GM21825 (cell line): ENCODE results near the gene CD44.
"Not testable (repeated sequence)": the region's sequence is repeated elsewhere in the genome, so short reads cannot be mapped to it uniquely, and the experiment has no call there.

Experiments used
- ATAC-seq: cut with Tn5 transposase; IDR thresholded peaks from one replicate; pipeline ENCODE4 v1.9.1; 2021; ENCODE audit warnings: mild to moderate bottlenecking, moderate library complexity; ENCODE audit not compliant: unreplicated experiment

Gene CD44

GRCh38 chr11:35138943-35139721 is at the start of gene CD44:
Gene CD44 (plus strand): TSS chr11:35139171. CDS start chr11:35139304, 133 bp downstream.
- peak; percentile 40 for ATAC-seq

GRCh38 chr11:35089666-35090065 is 49.3 kb upstream of the CD44 start:
- peak; percentile 68 for ATAC-seq

- ATAC-seq: peak; percentile 24
These were observed 48.8 kb upstream of the CD44 start for GRCh38 chr11:35090125-35090524.

- ATAC-seq: not testable (repeated sequence)
These were observed 48.0 kb upstream of the CD44 start for GRCh38 chr11:35090991-35091390.

- ATAC-seq: no peak
These were observed 42.2 kb upstream of the CD44 start for GRCh38 chr11:35096723-35097122.

- no peak for ATAC-seq
These were observed 41.0 kb upstream of the CD44 start for GRCh38 chr11:35097814-35098455.

GRCh38 chr11:35098855-35099254 is 40.1 kb upstream of the CD44 start:
- ATAC-seq: no peak

- no peak for ATAC-seq
These were observed 39.5 kb upstream of the CD44 start for GRCh38 chr11:35099278-35100012.

GRCh38 chr11:35100013-35100383 is 39.0 kb upstream of the CD44 start:
- no peak for ATAC-seq

- no peak for ATAC-seq
These were observed 37.7 kb upstream of the CD44 start for GRCh38 chr11:35101223-35101622.

- no peak for ATAC-seq
These were observed 36.7 kb upstream of the CD44 start for GRCh38 chr11:35102267-35102666.

- no peak for ATAC-seq
These were observed 35.4 kb upstream of the CD44 start for GRCh38 chr11:35103366-35104208.

- no peak for ATAC-seq
These were observed 34.3 kb upstream of the CD44 start for GRCh38 chr11:35104655-35105054.

GRCh38 chr11:35105319-35106079 is 33.5 kb upstream of the CD44 start:
- no peak for ATAC-seq

GRCh38 chr11:35106595-35106994 is 32.4 kb upstream of the CD44 start:
- peak; percentile 69 for ATAC-seq

GRCh38 chr11:35107861-35108260 is 31.1 kb upstream of the CD44 start:
- no peak for ATAC-seq

- ATAC-seq: not testable (repeated sequence)
These were observed 30.6 kb upstream of the CD44 start for GRCh38 chr11:35108336-35108735.

- no peak for ATAC-seq
These were observed 29.9 kb upstream of the CD44 start for GRCh38 chr11:35109041-35109440.

GRCh38 chr11:35109827-35110226 is 29.1 kb upstream of the CD44 start:
- ATAC-seq: no peak
